Type B pancreatic cell (in vitro differentiated cells): ENCODE measurements around the gene COX5B. TPM values are rescaled to one million over a fixed set of nuclear protein-coding genes. Genes with fewer than 3 reads are reported as not detected.

Experiments
- DNase-seq: peaks from one replicate; pipeline ENCODE4 v3.0.0; 2021; ENCODE audit warnings: mixed read lengths; ENCODE audit not compliant: unreplicated experiment; ENCODE audit errors: extremely low spot score
- H3K27ac Mint-ChIP-seq: 2 replicates; pipeline ENCODE4 v1.8.0; 2021; ENCODE audit warnings: mild to moderate bottlenecking, mixed read lengths
- H3K27me3 Mint-ChIP-seq: 2 replicates; pipeline ENCODE4 v1.8.0; 2021; ENCODE audit warnings: mixed read lengths
- H3K36me3 Mint-ChIP-seq: 2 replicates; pipeline ENCODE4 v1.8.0; 2021; ENCODE audit warnings: mixed read lengths
- H3K4me1 Mint-ChIP-seq: one replicate; pipeline ENCODE4 v1.8.0; 2021; ENCODE audit warnings: mixed read lengths; ENCODE audit not compliant: unreplicated experiment
- H3K4me3 Mint-ChIP-seq: 2 replicates; pipeline ENCODE4 v1.8.0; 2021; ENCODE audit warnings: mild to moderate bottlenecking, mixed read lengths
- H3K9me3 Mint-ChIP-seq: 2 replicates; pipeline ENCODE4 v1.8.0; 2021; ENCODE audit warnings: mixed read lengths
- CTCF ChIP-seq: fragments of 200-600 bp; sonication (generic); conservative IDR thresholded peaks from 2 replicates; pipeline ENCODE4 v1.5.0; 2021; ENCODE audit warnings: antibody characterized with exemption, mild to moderate bottlenecking
- total RNA-seq: library from RNA; stranded (reverse); gene quantifications from 2 replicates; pipeline ENCODE4 v1.2.1, GENCODE V29; 2021; ENCODE audit warnings: low replicate concordance

COX5B gene
- total RNA-seq, 1 donor from 2014 or later: 244 TPM

DNA sequence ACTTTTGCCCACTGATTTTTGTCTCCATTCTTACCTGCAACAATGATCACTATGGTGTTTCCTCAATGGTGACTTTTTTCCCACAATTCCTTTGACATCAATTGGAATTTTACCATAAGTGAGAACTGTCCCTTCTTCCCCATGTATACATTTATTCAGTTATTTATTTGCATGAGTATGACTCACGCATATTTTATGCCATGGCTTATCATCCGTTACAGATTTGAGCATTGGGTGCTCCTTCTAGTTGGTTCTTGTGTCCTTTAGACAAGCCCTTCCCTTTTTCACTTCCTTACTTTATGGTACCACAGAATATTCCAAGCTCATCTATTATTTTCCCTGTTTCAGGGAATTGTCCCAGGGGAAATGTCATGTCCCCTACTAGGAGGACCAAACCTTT, 7.6 kb downstream of the COX5B start:
- H3K27ac Mint-ChIP-seq: no peak overlapping the region

DNA sequence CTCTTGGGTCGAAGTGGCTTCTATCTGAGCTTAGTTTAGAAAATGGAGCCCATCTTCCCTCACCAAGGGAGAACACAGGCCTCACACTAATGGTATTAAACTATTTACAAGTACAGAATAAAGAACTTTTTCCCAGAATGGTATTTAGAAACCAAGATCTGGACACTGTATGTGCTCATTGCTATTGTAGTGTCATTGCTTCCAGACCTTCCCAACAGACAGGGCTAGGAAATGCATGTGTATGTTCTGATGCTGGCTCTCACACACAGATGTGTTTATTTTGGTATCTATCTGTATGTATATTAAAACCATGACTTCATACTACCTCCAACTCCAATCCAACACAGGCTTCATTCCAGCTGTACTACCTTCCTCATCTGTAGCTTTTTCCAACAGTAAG, 8.0 kb downstream of the COX5B start:
- Mint-ChIP-seq H3K27me3 (no peaks in the 10 kb centered on the region), H3K9me3 (peaks cover 21% of the 10 kb centered on the region), H3K27ac (no peak overlapping the region), H3K4me3 (no peak overlapping the region), H3K4me1 (no peaks in the 10 kb centered on the region), H3K36me3 (peaks cover 39% of the 10 kb centered on the region)
- TF ChIP-seq CTCF: no peak
- no peak for DNase-seq

More for the DNA sequence above, 7.6 kb downstream of the COX5B start:
- no peak for DNase-seq
- Mint-ChIP-seq H3K36me3 (peaks cover 41% of the 10 kb centered on the region), H3K4me1 (no peaks in the 10 kb centered on the region), H3K9me3 (peaks cover 21% of the 10 kb centered on the region), H3K4me3 (no peak overlapping the region), H3K27me3 (no peaks in the 10 kb centered on the region)
- TF ChIP-seq CTCF: no peak

- peaks cover 21% of the 10 kb centered on the region for H3K9me3 Mint-ChIP-seq
- H3K27ac Mint-ChIP-seq: no peak overlapping the region
- no peak for TF ChIP-seq CTCF
- H3K4me3 Mint-ChIP-seq: no peak overlapping the region
- no peak for DNase-seq
- H3K36me3 Mint-ChIP-seq: peaks cover 39% of the 10 kb centered on the region
- H3K4me1 Mint-ChIP-seq: no peaks in the 10 kb centered on the region
- no peaks in the 10 kb centered on the region for H3K27me3 Mint-ChIP-seq
Observed at GRCh38 chr2:97654309-97654708, 8.4 kb downstream of the COX5B start.

DNA sequence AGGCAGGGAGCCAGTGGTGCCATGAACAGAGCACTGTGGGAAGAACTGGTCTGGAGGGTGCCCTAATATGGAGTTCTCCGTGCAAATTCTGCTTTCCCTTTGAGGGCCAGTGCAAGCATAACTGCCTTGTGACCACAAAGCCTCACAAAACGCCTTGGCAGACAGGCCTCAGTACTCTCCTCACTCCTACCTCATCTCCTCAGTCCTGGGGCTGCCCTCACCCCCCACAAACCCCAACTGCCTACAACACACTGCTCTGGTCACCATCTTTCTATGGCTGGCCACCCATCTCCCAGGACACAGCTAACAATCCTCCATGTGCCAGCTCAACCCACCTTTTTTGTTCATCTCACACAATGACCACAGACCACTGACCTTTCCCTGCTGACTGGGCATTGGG, 8.9 kb downstream of the COX5B start:
- no peak for DNase-seq
- no peak overlapping the region for H3K27ac Mint-ChIP-seq
- H3K36me3 Mint-ChIP-seq: peaks cover 36% of the 10 kb centered on the region
- TF ChIP-seq CTCF: no peak
- H3K4me1 Mint-ChIP-seq: no peaks in the 10 kb centered on the region
- H3K9me3 Mint-ChIP-seq: peaks cover 21% of the 10 kb centered on the region
- H3K27me3 Mint-ChIP-seq: no peaks in the 10 kb centered on the region
- no peak overlapping the region for H3K4me3 Mint-ChIP-seq

DNA sequence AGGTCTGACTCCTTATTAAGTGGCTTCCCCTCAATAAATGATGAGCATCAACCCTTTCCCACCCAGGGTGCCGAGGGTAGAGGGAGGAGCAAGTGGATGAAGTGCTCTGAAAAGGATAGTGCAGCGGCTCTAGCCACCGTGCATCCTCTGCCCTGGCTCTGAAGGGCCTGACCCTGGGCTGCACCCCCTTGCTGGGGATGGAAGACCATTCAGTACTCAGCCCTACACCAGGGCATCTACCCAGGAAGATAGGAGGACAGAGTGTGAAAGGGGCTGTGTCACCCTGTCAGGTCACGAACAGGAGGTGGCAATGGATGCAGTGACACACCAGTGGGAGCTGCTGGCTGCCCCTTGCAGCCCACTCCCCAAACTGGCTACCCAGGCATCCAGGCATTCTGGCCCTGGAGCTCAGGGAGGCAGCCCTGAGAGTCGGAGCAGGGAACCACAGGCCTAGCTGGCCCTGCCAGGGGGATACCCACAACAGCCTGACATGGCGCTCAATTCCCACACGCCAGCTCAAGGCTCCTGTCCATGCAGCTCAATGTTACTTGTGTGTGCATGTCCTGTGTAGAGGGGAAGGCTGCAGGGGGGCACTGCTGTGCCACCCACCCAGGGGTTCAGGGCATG, 10.4 kb downstream of the COX5B start:
- H3K4me1 Mint-ChIP-seq: peaks cover under 1% of the 10 kb centered on the region
- no peak for TF ChIP-seq CTCF
- H3K36me3 Mint-ChIP-seq: peaks cover 27% of the 10 kb centered on the region
- no peaks in the 10 kb centered on the region for H3K27me3 Mint-ChIP-seq
- peaks cover 21% of the 10 kb centered on the region for H3K9me3 Mint-ChIP-seq
- DNase-seq: no peak
- no peak overlapping the region for H3K4me3 Mint-ChIP-seq
- H3K27ac Mint-ChIP-seq: no peak overlapping the region
